SK-N-SH (cell line): ENCODE results near the gene STK38. TPM values are rescaled to one million over a fixed set of nuclear protein-coding genes. Genes with fewer than 3 reads are reported as not detected.

Source experiments
- CTCF ChIA-PET: fragments of 300-600, 350-600 bp; formaldehyde crosslinking; extraction: SDS; loops from one replicate; lab custom pipeline; 2021; lab: Yijun Ruan, JAX
- POLR2A ChIA-PET: fragments of 350-600 bp; sonication (Branson Sonifier 250); formaldehyde crosslinking; extraction: SDS; loops from one replicate; lab custom pipeline; 2020; ENCODE audit warnings: antibody characterized with exemption, inconsistent platforms; lab: Yijun Ruan, JAX
- DNase-seq: peaks from one replicate; pipeline ENCODE4 v3.0.0; 2012
- H2AFZ ChIP-seq: fragments of 200-600 bp; sonication (generic); 2 replicates; pipeline ENCODE4 v1.8.1; 2016; ENCODE audit warnings: antibody characterized with exemption, mild to moderate bottlenecking, low read depth
- H3F3A ChIP-seq: fragments of 200-600 bp; sonication (generic); replicated peaks from 2 replicates; pipeline ENCODE3; 2016; ENCODE audit warnings: antibody characterized with exemption, mild to moderate bottlenecking; ENCODE audit not compliant: insufficient read depth
- H3K27ac ChIP-seq, 2 experiments: fragments of 200-500 bp in 1 of 2; fragments of 200-600 bp in 1 of 2; sonication (Bioruptor generic) in 1 of 2; sonication (generic), shearing (Covaris generic) in 1 of 2; 2 replicates each; pipeline versions ENCODE4 v1.5.1 to v1.6.1; 2014 to 2016; ENCODE audit warnings: low read depth in 2 of 2, inconsistent platforms in 1 of 2, low read length in 1 of 2, mild to moderate bottlenecking in 1 of 2, mixed read lengths in 1 of 2
- H3K27me3 ChIP-seq: fragments of 200-600 bp; sonication (generic), shearing (Covaris generic); 2 replicates; pipeline ENCODE4 v1.6.1; 2016; ENCODE audit warnings: mixed run types; ENCODE audit not compliant: insufficient read depth
- H3K36me3 ChIP-seq, 2 experiments: fragments of 200-500 bp in 1 of 2; fragments of 200-600 bp in 1 of 2; sonication (Bioruptor generic) in 1 of 2; sonication (generic) in 1 of 2; replicated peaks in 1 of 2; 2 replicates each; pipeline versions ENCODE3 to v1.5.1; 2014 to 2016; ENCODE audit warnings: low read length in 1 of 2, mild to moderate bottlenecking in 1 of 2; ENCODE audit not compliant: insufficient read depth in 2 of 2, control insufficient read depth in 1 of 2
- H3K4me1 ChIP-seq, 2 experiments: fragments of 200-500 bp in 1 of 2; fragments of 200-600 bp in 1 of 2; sonication (Bioruptor generic) in 1 of 2; sonication (generic), shearing (Covaris generic) in 1 of 2; 2 replicates each; pipeline versions ENCODE4 v1.5.1 to v1.6.1; 2014 to 2016; ENCODE audit warnings: low read depth in 1 of 2, low read length in 1 of 2, mixed run types in 1 of 2; ENCODE audit not compliant: insufficient read depth in 2 of 2, control insufficient read depth in 1 of 2
- H3K4me2 ChIP-seq: fragments of 200-600 bp; sonication (generic), shearing (Covaris generic); 2 replicates; pipeline ENCODE4 v1.6.1; 2017; ENCODE audit warnings: mixed run types
- H3K4me3 ChIP-seq, 2 experiments: fragments of 200-500 bp in 1 of 2; fragments of 200-600 bp in 1 of 2; sonication (Bioruptor generic) in 1 of 2; sonication (generic), shearing (Covaris generic) in 1 of 2; 2 replicates each; pipeline versions ENCODE4 v1.5.1 to v1.8.1; 2014 to 2016; ENCODE audit warnings: low read depth in 2 of 2, inconsistent platforms in 1 of 2, low read length in 1 of 2, mild to moderate bottlenecking in 1 of 2, mixed read lengths in 1 of 2, moderate library complexity in 1 of 2
- H3K79me2 ChIP-seq: fragments of 200-600 bp; sonication (generic); 2 replicates; pipeline ENCODE4 v1.8.1; 2017; ENCODE audit warnings: mild to moderate bottlenecking; ENCODE audit not compliant: insufficient read depth
- H3K9ac ChIP-seq: fragments of 200-600 bp; sonication (generic); 2 replicates; pipeline ENCODE4 v1.6.1; 2017; ENCODE audit warnings: mixed run types
- H3K9me2 ChIP-seq: fragments of 200-600 bp; sonication (generic); 2 replicates; pipeline ENCODE4 v1.6.1; 2017; ENCODE audit warnings: mixed run types
- H3K9me3 ChIP-seq: fragments of 200-600 bp; sonication (generic); 2 replicates; pipeline ENCODE4 v1.6.1; 2017; ENCODE audit warnings: mixed run types, mild to moderate bottlenecking, moderate library complexity
- H4K20me1 ChIP-seq: fragments of 200-600 bp; sonication (generic); 2 replicates; pipeline ENCODE4 v1.6.1; 2017; ENCODE audit warnings: mild to moderate bottlenecking, mixed run types; ENCODE audit not compliant: insufficient read depth
- ELF1 ChIP-seq: IDR thresholded peaks from 2 replicates; pipeline ENCODE4 v1.4.0; 2012
- EZH2phosphoT487 ChIP-seq: fragments of 200-600 bp; sonication (generic); IDR thresholded peaks from 2 replicates; pipeline ENCODE4 v1.6.1; 2017; ENCODE audit warnings: low read depth, mixed run types, mild to moderate bottlenecking, antibody characterized with exemption, moderate library complexity, borderline replicate concordance
- FOSL2 ChIP-seq: IDR thresholded peaks from 2 replicates; pipeline ENCODE4 v1.4.0; 2012; ENCODE audit warnings: low read depth, mild to moderate bottlenecking, moderate library complexity, borderline replicate concordance
- FOXJ3 ChIP-seq: sonication (generic); formaldehyde crosslinking; IDR thresholded peaks from 2 replicates; pipeline ENCODE4 v1.5.1; 2020; ENCODE audit warnings: mild to moderate bottlenecking, missing genetic modification reagents
- FOXM1 ChIP-seq: IDR thresholded peaks from 2 replicates; pipeline ENCODE4 v1.4.0; 2012; ENCODE audit warnings: low read depth, mild to moderate bottlenecking
- JUND ChIP-seq: IDR thresholded peaks from 2 replicates; pipeline ENCODE4 v1.4.0; 2012
- MEF2A ChIP-seq: IDR thresholded peaks from 2 replicates; pipeline ENCODE4 v1.4.0; 2012; ENCODE audit warnings: low read depth, borderline replicate concordance
- MXI1 ChIP-seq: IDR thresholded peaks from 2 replicates; pipeline ENCODE4 v1.6.1; 2012; ENCODE audit warnings: mild to moderate bottlenecking, low read depth, low read length, improper control_type of control experiment
- NRF1 ChIP-seq: IDR thresholded peaks from 2 replicates; pipeline ENCODE4 v1.6.1; 2012; ENCODE audit warnings: low read depth, mild to moderate bottlenecking, low read length
- POLR2AphosphoS5 ChIP-seq: IDR thresholded peaks from 2 replicates; pipeline ENCODE4 v1.6.1; 2012; ENCODE audit warnings: low read depth, low read length
- RAD21 ChIP-seq: IDR thresholded peaks from 2 replicates; pipeline ENCODE4 v1.6.1; 2012; ENCODE audit warnings: mild to moderate bottlenecking, low read length
- RFX5 ChIP-seq: IDR thresholded peaks from 2 replicates; pipeline ENCODE4 v1.6.1; 2012; ENCODE audit warnings: mild to moderate bottlenecking, improper control_type of control experiment, low read length
- RXRA ChIP-seq: IDR thresholded peaks from 2 replicates; pipeline ENCODE4 v1.4.0; 2012; ENCODE audit warnings: low read depth, mild to moderate bottlenecking, borderline replicate concordance
- SIN3A ChIP-seq: IDR thresholded peaks from 2 replicates; pipeline ENCODE4 v1.6.1; 2012; ENCODE audit warnings: low read depth, mild to moderate bottlenecking, low read length, moderate library complexity, borderline replicate concordance
- SMC3 ChIP-seq: IDR thresholded peaks from 2 replicates; pipeline ENCODE4 v1.6.1; 2012; ENCODE audit warnings: low read depth, low read length, improper control_type of control experiment
- TAF1 ChIP-seq: IDR thresholded peaks from 2 replicates; pipeline ENCODE4 v1.6.1; 2012; ENCODE audit warnings: low read depth, mild to moderate bottlenecking, low read length, moderate library complexity, borderline replicate concordance
- WGBS: methylation state at CpG from one replicate; pipeline ENCODE4 v1.1.6; 2017; ENCODE audit warnings: low lambda C conversion rate; 5-methylcytosine and 5-hydroxymethylcytosine counted together
- polyA plus RNA-seq, 3 experiments: library from polyadenylated mRNA; depleted of rRNA; stranded (reverse); fragments of >200 nt; gene quantifications; 2 replicates each; pipeline ENCODE4 v1.2.3, GENCODE V29; 2012
- TF ChIP-seq, protein P1 (sequence below): fragments of 200-600 bp; sonication (generic); IDR thresholded peaks from 2 replicates; pipeline ENCODE4 v1.6.1; 2017; ENCODE audit warnings: antibody characterized with exemption, mild to moderate bottlenecking, moderate library complexity
- TF ChIP-seq, protein P2 (sequence below): IDR thresholded peaks from 2 replicates; pipeline ENCODE4 v1.4.0; 2012; ENCODE audit warnings: low read depth, borderline replicate concordance
- TF ChIP-seq, protein P3 (sequence below): IDR thresholded peaks from 2 replicates; pipeline ENCODE4 v1.4.0; 2012; ENCODE audit warnings: low read depth
- TF ChIP-seq, protein P4 (sequence below): fragments of 150-350 bp; IDR thresholded peaks from 2 replicates; pipeline ENCODE4 v1.6.1; 2017; ENCODE audit warnings: antibody characterized with exemption, low read length, low read depth, borderline replicate concordance
- TF ChIP-seq, protein P5 (sequence below): IDR thresholded peaks from 2 replicates; pipeline ENCODE4 v1.4.0; 2012; ENCODE audit warnings: low read depth, borderline replicate concordance

STK38 gene
- polyA plus RNA-seq, 1 of the 3 experiments (the other 2 are of a cell fraction), result 10.2 TPM

DNA sequence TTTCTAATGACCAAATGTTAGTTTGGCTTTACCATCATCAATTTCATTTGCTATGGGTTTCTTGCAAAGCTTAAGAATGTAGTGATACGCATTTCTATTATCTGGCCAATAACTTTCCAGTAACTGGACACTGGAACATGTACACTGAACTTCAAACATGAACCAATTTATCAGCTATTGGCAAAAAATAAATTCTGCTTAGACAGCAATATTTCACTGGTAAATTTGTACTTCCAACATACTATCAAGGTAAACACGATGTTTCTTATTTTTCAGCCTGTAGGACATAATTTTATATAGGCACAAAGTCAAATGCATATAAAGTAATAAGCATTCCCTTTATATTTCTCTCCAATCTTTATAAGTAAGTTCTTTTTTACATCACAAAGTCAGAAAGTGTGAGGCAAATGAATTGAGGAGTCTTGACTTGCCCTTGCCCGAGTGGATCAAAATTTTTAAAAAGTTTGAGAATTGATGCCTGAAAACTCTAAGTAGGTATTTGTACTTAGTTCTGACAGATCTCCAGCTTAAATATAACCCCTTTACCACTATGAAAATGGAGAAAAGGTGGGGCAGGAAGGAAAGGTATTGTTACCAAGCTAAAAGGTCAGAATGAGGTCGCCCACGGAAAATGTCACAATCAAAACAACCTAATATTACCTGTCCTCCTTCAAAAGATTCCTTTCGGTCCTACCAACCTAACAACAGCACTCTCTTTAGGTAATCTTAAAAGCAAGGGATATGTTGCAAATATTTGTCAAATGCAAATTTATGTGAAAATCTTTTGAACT lies 41.3 kb downstream of the STK38 start:
- H3F3A ChIP-seq, result no peaks in the 10 kb centered on the region
- ChIA-PET POLR2A (no interaction called here), CTCF (interaction anchor here (0.7 to 1.2 kb wide), 2 partner anchors 8 to 11 kb away, joined by 3 read pairs; no protein-coding TSS in a partner anchor)
- no peak overlapping the region for H3K4me3 ChIP-seq
- H3K4me1 ChIP-seq, result no peaks in the 10 kb centered on the region; a peak in 1 of 4 replicates
- no peak for DNase-seq
- no peaks in the 10 kb centered on the region for H3K79me2 ChIP-seq
- H4K20me1 ChIP-seq, result no peaks in the 10 kb centered on the region
- no peaks in the 10 kb centered on the region for H3K9me2 ChIP-seq
- H3K27me3 ChIP-seq, result no peaks in the 10 kb centered on the region
- H3K36me3 ChIP-seq, result peaks cover 39 to 55% of the 10 kb centered on the region in 2 experiments
- H3K27ac ChIP-seq, result no peak overlapping the region
- H3K9ac ChIP-seq, result no peak overlapping the region
- TF ChIP-seq FOSL2 (no peak), NRF1 (no peak), FOXM1 (no peak)
- H3K9me3 ChIP-seq, result no peaks in the 10 kb centered on the region
- no peak overlapping the region for H2AFZ ChIP-seq
- no peak overlapping the region for H3K4me2 ChIP-seq
- WGBS, result 92% methylated on average over 6 of the region's 6 CpGs

DNA sequence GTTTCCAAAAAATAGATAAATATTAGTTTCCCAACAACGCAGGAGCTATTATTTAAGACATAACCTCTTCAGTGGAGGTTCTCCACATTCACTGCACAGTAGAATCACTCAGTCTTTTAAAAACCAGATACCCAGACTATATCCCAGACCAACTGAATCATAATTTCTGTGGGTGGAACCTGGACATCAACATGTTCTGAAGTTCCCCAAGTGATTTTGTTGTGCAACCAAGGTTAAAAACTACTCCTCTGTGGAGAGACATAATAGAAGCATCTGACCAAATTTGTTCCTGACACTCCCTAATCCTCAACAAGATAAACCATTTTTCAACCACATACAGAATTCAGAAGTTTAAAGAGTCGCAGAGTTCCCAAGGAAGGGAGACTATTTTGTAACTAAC lies 42.3 kb downstream of the STK38 start:
- no peak for TF ChIP-seq JUND
- no peak for TF ChIP-seq SIN3A
- no peak for TF ChIP-seq MEF2A
- TF ChIP-seq POLR2AphosphoS5, result no peak
- TF ChIP-seq, protein P1, sequence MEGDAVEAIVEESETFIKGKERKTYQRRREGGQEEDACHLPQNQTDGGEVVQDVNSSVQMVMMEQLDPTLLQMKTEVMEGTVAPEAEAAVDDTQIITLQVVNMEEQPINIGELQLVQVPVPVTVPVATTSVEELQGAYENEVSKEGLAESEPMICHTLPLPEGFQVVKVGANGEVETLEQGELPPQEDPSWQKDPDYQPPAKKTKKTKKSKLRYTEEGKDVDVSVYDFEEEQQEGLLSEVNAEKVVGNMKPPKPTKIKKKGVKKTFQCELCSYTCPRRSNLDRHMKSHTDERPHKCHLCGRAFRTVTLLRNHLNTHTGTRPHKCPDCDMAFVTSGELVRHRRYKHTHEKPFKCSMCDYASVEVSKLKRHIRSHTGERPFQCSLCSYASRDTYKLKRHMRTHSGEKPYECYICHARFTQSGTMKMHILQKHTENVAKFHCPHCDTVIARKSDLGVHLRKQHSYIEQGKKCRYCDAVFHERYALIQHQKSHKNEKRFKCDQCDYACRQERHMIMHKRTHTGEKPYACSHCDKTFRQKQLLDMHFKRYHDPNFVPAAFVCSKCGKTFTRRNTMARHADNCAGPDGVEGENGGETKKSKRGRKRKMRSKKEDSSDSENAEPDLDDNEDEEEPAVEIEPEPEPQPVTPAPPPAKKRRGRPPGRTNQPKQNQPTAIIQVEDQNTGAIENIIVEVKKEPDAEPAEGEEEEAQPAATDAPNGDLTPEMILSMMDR, result no peak
- TF ChIP-seq, protein P2, sequence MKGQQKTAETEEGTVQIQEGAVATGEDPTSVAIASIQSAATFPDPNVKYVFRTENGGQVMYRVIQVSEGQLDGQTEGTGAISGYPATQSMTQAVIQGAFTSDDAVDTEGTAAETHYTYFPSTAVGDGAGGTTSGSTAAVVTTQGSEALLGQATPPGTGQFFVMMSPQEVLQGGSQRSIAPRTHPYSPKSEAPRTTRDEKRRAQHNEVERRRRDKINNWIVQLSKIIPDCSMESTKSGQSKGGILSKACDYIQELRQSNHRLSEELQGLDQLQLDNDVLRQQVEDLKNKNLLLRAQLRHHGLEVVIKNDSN, result no peak
- TF ChIP-seq FOXM1, result no peak
- TF ChIP-seq MXI1, result no peak
- no peak for TF ChIP-seq FOXJ3 (CRISPR knock-in tag)
- TF ChIP-seq TAF1, result no peak
- no peak for TF ChIP-seq NRF1
- TF ChIP-seq SMC3, result no peak
- TF ChIP-seq, protein P3, sequence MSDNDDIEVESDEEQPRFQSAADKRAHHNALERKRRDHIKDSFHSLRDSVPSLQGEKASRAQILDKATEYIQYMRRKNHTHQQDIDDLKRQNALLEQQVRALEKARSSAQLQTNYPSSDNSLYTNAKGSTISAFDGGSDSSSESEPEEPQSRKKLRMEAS, result no peak
- TF ChIP-seq, protein P4, sequence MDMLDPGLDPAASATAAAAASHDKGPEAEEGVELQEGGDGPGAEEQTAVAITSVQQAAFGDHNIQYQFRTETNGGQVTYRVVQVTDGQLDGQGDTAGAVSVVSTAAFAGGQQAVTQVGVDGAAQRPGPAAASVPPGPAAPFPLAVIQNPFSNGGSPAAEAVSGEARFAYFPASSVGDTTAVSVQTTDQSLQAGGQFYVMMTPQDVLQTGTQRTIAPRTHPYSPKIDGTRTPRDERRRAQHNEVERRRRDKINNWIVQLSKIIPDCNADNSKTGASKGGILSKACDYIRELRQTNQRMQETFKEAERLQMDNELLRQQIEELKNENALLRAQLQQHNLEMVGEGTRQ, result no peak
- no peak for TF ChIP-seq ELF1
- TF ChIP-seq RAD21, result no peak
- TF ChIP-seq RXRA, result no peak
- TF ChIP-seq, protein P5, sequence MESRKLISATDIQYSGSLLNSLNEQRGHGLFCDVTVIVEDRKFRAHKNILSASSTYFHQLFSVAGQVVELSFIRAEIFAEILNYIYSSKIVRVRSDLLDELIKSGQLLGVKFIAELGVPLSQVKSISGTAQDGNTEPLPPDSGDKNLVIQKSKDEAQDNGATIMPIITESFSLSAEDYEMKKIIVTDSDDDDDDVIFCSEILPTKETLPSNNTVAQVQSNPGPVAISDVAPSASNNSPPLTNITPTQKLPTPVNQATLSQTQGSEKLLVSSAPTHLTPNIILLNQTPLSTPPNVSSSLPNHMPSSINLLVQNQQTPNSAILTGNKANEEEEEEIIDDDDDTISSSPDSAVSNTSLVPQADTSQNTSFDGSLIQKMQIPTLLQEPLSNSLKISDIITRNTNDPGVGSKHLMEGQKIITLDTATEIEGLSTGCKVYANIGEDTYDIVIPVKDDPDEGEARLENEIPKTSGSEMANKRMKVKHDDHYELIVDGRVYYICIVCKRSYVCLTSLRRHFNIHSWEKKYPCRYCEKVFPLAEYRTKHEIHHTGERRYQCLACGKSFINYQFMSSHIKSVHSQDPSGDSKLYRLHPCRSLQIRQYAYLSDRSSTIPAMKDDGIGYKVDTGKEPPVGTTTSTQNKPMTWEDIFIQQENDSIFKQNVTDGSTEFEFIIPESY, result no peak
- no peak for TF ChIP-seq EZH2phosphoT487
- no peak for TF ChIP-seq RFX5
- Histone ChIP-seq H3K4me1 (no peaks in the 10 kb centered on the region), H3K9me3 (no peaks in the 10 kb centered on the region), H3K4me2 (no peak overlapping the region), H4K20me1 (no peaks in the 10 kb centered on the region), H3K79me2 (no peaks in the 10 kb centered on the region), H3K9ac (no peak overlapping the region), H3K27ac (no peak overlapping the region), H3K4me3 (no peak overlapping the region), H2AFZ (no peak overlapping the region), H3K9me2 (no peaks in the 10 kb centered on the region), H3K36me3 (peaks cover 31 to 51% of the 10 kb centered on the region in 2 experiments), H3F3A (no peaks in the 10 kb centered on the region), H3K27me3 (no peaks in the 10 kb centered on the region)
- DNase-seq, result no peak
- WGBS, result 90% methylated on average over 2 of the region's 2 CpGs
- CTCF ChIA-PET, result interaction anchor here (0.7 to 1.2 kb wide), 3 partner anchors 12 to 513 kb away, joined by 3 to 4 read pairs (median 3); partner anchors contain the start of gene SRSF3
- POLR2A ChIA-PET, result no interaction called here
